ENCODE data around the gene WAS.

- no peak for TF ChIP-seq POLR2A (IDR thresholded peaks at IDR 0.05)
- no peak for TF ChIP-seq CTCF (IDR thresholded peaks at IDR 0.05)
These were observed 27.7 kb downstream of the WAS start for GRCh38 chrX:48711162-48711928.
